ENCODE data around the gene ELAPOR1. TPM values are rescaled to one million over a fixed set of nuclear protein-coding genes. Genes with fewer than 3 reads are reported as not detected.

Gene ELAPOR1
- total and polyA plus RNA-seq, 9 of the 15 experiments (the other 6 are each of a cell fraction or from before 2014, with no cell fraction given), result 0.07 to 1.2 (median 0.18) TPM

- TF ChIP-seq, protein P1, sequence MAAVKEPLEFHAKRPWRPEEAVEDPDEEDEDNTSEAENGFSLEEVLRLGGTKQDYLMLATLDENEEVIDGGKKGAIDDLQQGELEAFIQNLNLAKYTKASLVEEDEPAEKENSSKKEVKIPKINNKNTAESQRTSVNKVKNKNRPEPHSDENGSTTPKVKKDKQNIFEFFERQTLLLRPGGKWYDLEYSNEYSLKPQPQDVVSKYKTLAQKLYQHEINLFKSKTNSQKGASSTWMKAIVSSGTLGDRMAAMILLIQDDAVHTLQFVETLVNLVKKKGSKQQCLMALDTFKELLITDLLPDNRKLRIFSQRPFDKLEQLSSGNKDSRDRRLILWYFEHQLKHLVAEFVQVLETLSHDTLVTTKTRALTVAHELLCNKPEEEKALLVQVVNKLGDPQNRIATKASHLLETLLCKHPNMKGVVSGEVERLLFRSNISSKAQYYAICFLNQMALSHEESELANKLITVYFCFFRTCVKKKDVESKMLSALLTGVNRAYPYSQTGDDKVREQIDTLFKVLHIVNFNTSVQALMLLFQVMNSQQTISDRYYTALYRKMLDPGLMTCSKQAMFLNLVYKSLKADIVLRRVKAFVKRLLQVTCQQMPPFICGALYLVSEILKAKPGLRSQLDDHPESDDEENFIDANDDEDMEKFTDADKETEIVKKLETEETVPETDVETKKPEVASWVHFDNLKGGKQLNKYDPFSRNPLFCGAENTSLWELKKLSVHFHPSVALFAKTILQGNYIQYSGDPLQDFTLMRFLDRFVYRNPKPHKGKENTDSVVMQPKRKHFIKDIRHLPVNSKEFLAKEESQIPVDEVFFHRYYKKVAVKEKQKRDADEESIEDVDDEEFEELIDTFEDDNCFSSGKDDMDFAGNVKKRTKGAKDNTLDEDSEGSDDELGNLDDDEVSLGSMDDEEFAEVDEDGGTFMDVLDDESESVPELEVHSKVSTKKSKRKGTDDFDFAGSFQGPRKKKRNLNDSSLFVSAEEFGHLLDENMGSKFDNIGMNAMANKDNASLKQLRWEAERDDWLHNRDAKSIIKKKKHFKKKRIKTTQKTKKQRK (IDR thresholded peaks at IDR 0.05; ENCODE audit: borderline replicate concordance, low read depth, low read length), result no peak
- TF ChIP-seq PHF21A (IDR thresholded peaks at IDR 0.05; ENCODE audit: borderline replicate concordance, low read depth) (peak; percentile 77; the same call in 1 of the 2 replicates), EP400 (IDR thresholded peaks at IDR 0.05) (no peak; the same call in 1 of the 2 replicates), ZNF589 (CRISPR knock-in tag; IDR thresholded peaks at IDR 0.05; ENCODE audit: low read depth) (peak; percentile 95), ZKSCAN3 (CRISPR knock-in tag; IDR thresholded peaks at IDR 0.05) (no peak), NFIX (CRISPR knock-in tag; IDR thresholded peaks at IDR 0.05; ENCODE audit: low read depth) (no peak), CXXC5 (CRISPR knock-in tag; IDR thresholded peaks at IDR 0.05) (peak; percentile 96), ARID1B (IDR thresholded peaks at IDR 0.05) (peak; percentile 94), ZBED1 (IDR thresholded peaks at IDR 0.05) (no peak; the same call in 1 of the 2 replicates), STAG1 (CRISPR knock-in tag; IDR thresholded peaks at IDR 0.05; ENCODE audit: borderline replicate concordance) (no peak), KDM5B (IDR thresholded peaks at IDR 0.05; ENCODE audit: insufficient replicate concordance, low read depth, low read length) (no peak), NFE2 (IDR thresholded peaks at IDR 0.05; ENCODE audit: low read depth) (peak; percentile 62), ZNF445 (CRISPR knock-in tag; IDR thresholded peaks at IDR 0.05; ENCODE audit: low read depth) (no peak), PRMT5 (CRISPR knock-in tag; IDR thresholded peaks at IDR 0.05) (no peak), TBL1XR1 (IDR thresholded peaks at IDR 0.05; ENCODE audit: low read length in 2 of 2) (peak; percentile 51 to 81; a peak in 2 of 4 replicates), ETS1 (conservative IDR thresholded peaks at IDR 0.05; ENCODE audit: control insufficient read depth, low read depth, low read length) (peak; percentile 94), AFF1 (IDR thresholded peaks at IDR 0.05; ENCODE audit: low read depth in 1 of 2, partially characterized antibody in 2 of 2) (peak in 1 of 2 experiments; percentile 73), HMG20B (CRISPR knock-in tag; IDR thresholded peaks at IDR 0.05) (no peak)
- TF ChIP-seq, protein P2, sequence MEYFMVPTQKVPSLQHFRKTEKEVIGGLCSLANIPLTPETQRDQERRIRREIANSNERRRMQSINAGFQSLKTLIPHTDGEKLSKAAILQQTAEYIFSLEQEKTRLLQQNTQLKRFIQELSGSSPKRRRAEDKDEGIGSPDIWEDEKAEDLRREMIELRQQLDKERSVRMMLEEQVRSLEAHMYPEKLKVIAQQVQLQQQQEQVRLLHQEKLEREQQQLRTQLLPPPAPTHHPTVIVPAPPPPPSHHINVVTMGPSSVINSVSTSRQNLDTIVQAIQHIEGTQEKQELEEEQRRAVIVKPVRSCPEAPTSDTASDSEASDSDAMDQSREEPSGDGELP (CRISPR knock-in tag; IDR thresholded peaks at IDR 0.05; ENCODE audit: borderline replicate concordance), result peak; percentile 82
These were observed 20.5 kb downstream of the ELAPOR1 start (continued) for GRCh38 chr1:109134423-109134822.

All from K562 (cell line).